Thoracic aorta (tissue), 2 donors: Measurements from ENCODE around the gene CCDC175. TPM values are rescaled to one million over a fixed set of nuclear protein-coding genes. Genes with fewer than 3 reads are reported as not detected.

Experiments used
- ATAC-seq: fragments of 150-250 bp; one replicate; pipeline ENCODE4 v1.8.0; 2017; ENCODE audit warnings: low read depth; ENCODE audit not compliant: insufficient number of reproducible peaks, low FRiP score
- DNase-seq: peaks from one replicate; pipeline ENCODE4 v3.0.0-alpha.2; 2020; ENCODE audit warnings: low spot score
- H3K27ac ChIP-seq, 2 donors: fragments of 200-600 bp; sonication (generic); 1 replicate in 1 of 2; 2 replicates in 1 of 2; pipeline ENCODE4 v1.5.1; 2016; ENCODE audit warnings: mild to moderate bottlenecking in 2 of 2, moderate library complexity in 2 of 2
- H3K27me3 ChIP-seq: fragments of 200-600 bp; sonication (generic); replicated peaks from 2 replicates; pipeline ENCODE4 v1.6.0; 2016; ENCODE audit warnings: mild to moderate bottlenecking; ENCODE audit not compliant: insufficient read depth
- H3K36me3 ChIP-seq: fragments of 200-600 bp; sonication (generic); one replicate; pipeline ENCODE4 v1.5.1; 2016
- H3K4me1 ChIP-seq, 2 donors: fragments of 200-600 bp; sonication (generic); 1 replicate in 1 of 2; 2 replicates in 1 of 2; pipeline versions ENCODE4 v1.5.1 to v1.6.0; 2016; ENCODE audit warnings: low read depth in 2 of 2, mild to moderate bottlenecking in 1 of 2; ENCODE audit not compliant: control insufficient read depth in 1 of 2
- H3K4me3 ChIP-seq: fragments of 200-600 bp; sonication (generic); 2 replicates; pipeline ENCODE4 v1.5.1; 2016; ENCODE audit warnings: mild to moderate bottlenecking
- H3K9me3 ChIP-seq: fragments of 200-600 bp; sonication (generic); 2 replicates; pipeline ENCODE4 v1.5.1; 2016
- total RNA-seq, 2 donors: library from RNA; depleted of rRNA; stranded (reverse); fragments of >200 nt; gene quantifications; one replicate each; pipeline versions ENCODE4 v1.1.0 to v1.2.3, GENCODE V29; 2016
- TF ChIP-seq, protein P1 (sequence below): fragments of 200-600 bp; sonication (generic); IDR thresholded peaks from one replicate; pipeline ENCODE4 v1.5.1; 2019; ENCODE audit warnings: antibody characterized with exemption

CCDC175 gene
- total RNA-seq, 2 donors from 2014 or later, result 0.78 TPM; not detected in 1

DNA sequence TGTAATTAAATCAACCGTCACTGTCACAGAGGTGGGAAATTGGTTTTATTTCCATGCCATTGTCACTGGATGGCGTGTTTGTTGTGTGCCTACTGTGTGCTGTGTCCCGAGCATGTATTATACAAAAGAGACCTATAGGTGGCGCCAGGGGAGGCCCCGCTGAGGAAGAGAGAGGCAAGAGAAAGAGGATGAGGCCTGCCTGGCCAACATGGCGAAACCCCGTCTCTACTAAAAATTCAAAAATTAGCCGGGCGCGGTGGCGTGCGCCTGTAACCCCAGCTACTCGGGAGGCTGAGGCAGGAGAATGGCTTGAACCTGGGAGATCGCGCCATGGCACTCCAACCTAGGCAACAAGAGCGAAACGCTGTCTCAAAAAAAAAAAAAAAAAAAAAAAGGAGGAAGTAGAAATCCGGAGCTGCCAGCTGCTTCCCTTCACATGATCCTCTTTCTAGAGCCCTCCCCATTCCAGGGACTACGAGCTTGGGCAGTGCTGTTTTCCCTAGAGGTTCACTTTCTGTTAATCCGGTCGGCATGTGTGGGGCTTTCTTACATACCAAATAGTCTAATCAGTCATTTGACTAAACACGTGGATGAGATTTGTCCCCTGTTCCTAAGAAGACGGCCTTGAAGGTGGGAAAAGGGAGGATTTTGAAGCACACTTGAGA is 6.4 kb upstream of the CCDC175 start:
- H3K9me3 ChIP-seq, result no peaks in the 10 kb centered on the region
- ATAC-seq (no peak), DNase-seq (no peak)
- H3K27me3 ChIP-seq, result no peaks in the 10 kb centered on the region
- H3K4me3 ChIP-seq, result no peak overlapping the region
- TF ChIP-seq, protein P1, sequence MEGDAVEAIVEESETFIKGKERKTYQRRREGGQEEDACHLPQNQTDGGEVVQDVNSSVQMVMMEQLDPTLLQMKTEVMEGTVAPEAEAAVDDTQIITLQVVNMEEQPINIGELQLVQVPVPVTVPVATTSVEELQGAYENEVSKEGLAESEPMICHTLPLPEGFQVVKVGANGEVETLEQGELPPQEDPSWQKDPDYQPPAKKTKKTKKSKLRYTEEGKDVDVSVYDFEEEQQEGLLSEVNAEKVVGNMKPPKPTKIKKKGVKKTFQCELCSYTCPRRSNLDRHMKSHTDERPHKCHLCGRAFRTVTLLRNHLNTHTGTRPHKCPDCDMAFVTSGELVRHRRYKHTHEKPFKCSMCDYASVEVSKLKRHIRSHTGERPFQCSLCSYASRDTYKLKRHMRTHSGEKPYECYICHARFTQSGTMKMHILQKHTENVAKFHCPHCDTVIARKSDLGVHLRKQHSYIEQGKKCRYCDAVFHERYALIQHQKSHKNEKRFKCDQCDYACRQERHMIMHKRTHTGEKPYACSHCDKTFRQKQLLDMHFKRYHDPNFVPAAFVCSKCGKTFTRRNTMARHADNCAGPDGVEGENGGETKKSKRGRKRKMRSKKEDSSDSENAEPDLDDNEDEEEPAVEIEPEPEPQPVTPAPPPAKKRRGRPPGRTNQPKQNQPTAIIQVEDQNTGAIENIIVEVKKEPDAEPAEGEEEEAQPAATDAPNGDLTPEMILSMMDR, result no peak
- peaks cover 0 to 8% of the 10 kb centered on the region in 2 donors for H3K4me1 ChIP-seq
- no peaks in the 10 kb centered on the region for H3K36me3 ChIP-seq
- no peak overlapping the region for H3K27ac ChIP-seq

DNA sequence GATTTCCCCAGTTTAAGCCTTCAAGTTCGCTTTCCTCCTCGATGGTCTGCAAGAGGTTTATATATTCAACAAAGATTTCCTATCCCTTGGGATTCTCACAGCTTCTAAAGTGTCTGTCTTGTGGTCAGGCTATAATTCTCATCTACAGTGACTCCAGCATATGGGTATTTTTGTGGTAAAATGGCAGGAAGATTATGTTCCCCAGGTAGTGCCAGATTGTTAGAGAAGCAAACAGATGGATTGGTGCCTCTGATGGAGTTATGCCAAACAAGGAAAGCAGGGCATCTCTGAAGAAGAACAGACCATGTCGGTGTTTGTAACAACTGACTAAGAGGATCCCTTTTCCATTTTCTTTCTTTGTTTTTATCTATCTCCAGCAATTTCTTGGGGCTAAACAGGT is 5.5 kb upstream of the CCDC175 start:
- Histone ChIP-seq H3K9me3 (no peaks in the 10 kb centered on the region), H3K27ac (no peak overlapping the region), H3K36me3 (no peaks in the 10 kb centered on the region), H3K27me3 (no peaks in the 10 kb centered on the region), H3K4me3 (no peak overlapping the region), H3K4me1 (peaks cover 0 to 8% of the 10 kb centered on the region in 2 donors)
- TF ChIP-seq, protein P1, result no peak
- ATAC-seq, result no peak
- no peak for DNase-seq

DNA sequence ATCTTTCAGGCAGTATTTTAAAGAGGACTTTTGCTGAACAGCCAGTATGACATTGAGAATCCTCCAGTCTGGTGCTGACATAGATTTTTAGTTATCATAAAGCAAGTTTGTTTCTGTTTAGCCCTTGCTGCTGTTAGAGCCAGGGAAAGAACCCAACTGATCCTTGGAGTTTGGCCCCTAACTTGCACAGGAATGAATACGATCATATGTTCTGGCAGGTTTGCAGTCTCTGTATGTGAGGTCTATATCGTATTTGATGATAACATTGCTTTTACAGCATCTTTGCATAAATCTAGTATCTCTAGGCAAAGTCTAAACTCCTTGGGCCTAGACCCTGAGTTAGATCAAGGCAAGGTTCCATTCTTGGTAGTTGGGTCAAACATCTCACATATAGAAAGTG is 4.3 kb upstream of the CCDC175 start:
- Histone ChIP-seq H3K4me1 (peaks cover 0 to 15% of the 10 kb centered on the region in 2 donors), H3K27ac (no peak overlapping the region), H3K36me3 (no peaks in the 10 kb centered on the region), H3K27me3 (no peaks in the 10 kb centered on the region), H3K9me3 (no peaks in the 10 kb centered on the region), H3K4me3 (no peak overlapping the region)
- TF ChIP-seq, protein P1, result no peak
- no peak for ATAC-seq
- DNase-seq, result no peak

DNA sequence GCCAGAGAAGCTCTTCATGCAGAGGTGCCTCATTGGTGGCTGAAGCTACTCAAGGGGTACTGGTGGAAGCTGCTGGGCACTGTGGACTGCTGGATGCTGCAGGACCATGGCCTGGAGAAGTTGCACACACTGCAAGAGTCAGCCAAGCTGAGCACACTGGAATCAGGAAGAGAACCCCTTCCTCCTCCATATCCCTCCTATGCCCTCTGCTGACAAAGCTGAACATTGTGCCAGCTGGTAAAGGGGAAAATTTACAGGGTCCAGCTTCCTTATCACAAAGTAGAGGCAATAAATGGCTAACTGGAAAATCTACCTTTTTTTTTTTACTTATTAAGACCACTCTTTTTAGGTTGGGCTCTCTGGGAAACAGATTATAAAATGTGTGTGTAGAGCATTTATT is 6.5 kb downstream of the CCDC175 start:
- no peak overlapping the region for H3K4me3 ChIP-seq
- no peaks in the 10 kb centered on the region for H3K27me3 ChIP-seq
- DNase-seq (no peak), ATAC-seq (no peak)
- H3K27ac ChIP-seq, result no peak overlapping the region
- TF ChIP-seq, protein P1, result no peak
- no peaks in the 10 kb centered on the region for H3K4me1 ChIP-seq
- no peaks in the 10 kb centered on the region for H3K36me3 ChIP-seq
- H3K9me3 ChIP-seq, result no peaks in the 10 kb centered on the region

DNA sequence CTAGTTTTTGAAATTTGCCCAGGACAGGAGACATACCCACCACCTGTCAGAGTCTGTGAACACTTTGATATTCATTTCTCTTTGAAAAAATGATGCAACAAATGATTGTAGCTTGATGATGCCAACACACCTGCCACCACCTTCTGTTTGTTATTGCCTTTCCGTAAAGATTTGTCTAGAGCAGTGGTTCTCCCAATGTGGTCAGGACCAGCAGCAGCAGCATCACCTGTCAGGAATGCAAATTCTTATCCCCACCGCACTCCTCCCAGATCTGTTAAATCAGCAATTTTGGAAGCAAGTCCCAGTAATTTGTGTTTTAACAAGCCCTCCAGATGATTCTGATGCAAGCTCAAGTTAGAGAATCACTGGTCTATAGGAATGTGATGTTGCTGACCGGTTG is 9.9 kb downstream of the CCDC175 start:
- no peaks in the 10 kb centered on the region for H3K36me3 ChIP-seq
- H3K27ac ChIP-seq, result no peak overlapping the region
- H3K9me3 ChIP-seq, result no peaks in the 10 kb centered on the region
- DNase-seq (no peak), ATAC-seq (no peak)
- H3K27me3 ChIP-seq, result no peaks in the 10 kb centered on the region
- H3K4me1 ChIP-seq, result no peaks in the 10 kb centered on the region
- TF ChIP-seq, protein P1, result no peak
- H3K4me3 ChIP-seq, result no peak overlapping the region
